Activated CD8-positive, alpha-beta memory T cell treated with anti-CD3 and anti-CD28 coated beads for 48 hours (primary cell): ENCODE results near the gene AHRR.

Source experiments
- DNase-seq, 3 experiments: peaks; one replicate each; pipeline ENCODE4 v3.0.0-alpha.2; 2020; ENCODE audit warnings: low read depth in 2 of 3, low spot score in 2 of 3

The AHRR gene

DNA sequence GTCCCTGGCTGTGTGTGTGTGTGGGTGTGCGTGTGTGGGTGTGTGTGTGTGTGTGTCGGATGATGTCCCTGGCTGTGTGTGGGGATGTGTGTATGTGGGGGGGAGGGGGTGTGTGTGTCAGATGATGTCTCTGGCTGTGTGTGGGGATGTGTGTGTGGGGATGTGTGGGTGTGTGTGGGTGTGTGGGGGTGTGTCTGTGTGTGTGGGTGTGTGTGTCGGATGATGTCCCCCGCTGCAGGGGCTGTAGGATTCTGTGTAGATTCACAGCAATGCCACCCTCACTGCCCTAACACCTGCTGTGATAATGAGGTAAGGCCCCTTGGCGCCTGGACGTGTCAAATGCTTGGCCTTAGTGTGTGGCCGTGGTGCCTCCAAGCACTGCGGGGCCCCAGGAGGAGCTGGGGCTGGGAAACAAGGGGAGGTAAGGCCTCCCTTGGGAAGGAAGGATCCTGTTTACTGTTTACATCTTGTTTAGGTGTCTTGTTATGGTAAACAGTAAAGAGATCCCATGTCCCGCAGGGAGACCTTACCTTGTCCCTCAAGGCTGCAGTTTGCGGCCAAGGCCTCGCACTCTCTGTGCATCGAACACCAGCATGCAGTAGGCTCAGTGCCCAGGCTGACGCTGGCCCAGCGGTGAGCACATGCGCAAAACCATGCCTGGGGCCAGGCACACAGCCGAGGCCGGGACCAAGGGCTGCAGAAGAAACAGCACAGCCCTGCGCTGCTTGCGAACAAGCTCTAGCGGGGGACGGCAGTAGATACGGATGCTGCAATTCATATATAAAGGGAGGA, 24.1 kb downstream of the AHRR start:
- DNase-seq, result no peak

GRCh38 chr5:346229-346935, 24.9 kb downstream of the AHRR start:
- no peak for DNase-seq

DNA sequence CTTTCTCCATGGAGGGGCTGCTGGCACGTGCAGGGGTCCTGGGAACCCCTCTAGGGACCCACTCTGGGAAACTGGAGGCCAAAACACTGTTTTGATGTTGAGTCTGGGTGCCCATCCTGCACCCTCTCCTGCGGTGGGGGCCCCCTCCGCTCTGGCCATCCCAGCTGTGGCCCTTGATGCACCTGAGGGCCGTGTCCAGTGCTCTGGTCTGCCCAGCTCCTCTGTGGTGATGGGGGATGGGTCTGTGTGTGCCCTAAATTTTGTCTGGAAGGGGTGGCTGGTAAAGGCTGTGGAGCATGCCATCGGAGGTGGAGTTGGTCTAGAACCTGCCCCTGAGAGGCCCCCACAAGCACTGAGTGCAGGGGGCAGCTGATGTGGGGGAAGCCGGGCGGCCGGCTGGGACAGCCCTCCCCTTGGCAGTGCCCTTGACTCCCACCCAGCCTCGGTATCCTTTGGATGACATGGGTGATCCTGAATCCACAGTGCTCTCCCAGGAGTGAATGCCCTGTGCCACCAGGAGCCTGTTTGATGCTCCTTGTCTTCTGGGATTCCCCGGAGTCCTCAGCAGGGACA, 26.3 kb downstream of the AHRR start:
- DNase-seq, result no peak

DNA sequence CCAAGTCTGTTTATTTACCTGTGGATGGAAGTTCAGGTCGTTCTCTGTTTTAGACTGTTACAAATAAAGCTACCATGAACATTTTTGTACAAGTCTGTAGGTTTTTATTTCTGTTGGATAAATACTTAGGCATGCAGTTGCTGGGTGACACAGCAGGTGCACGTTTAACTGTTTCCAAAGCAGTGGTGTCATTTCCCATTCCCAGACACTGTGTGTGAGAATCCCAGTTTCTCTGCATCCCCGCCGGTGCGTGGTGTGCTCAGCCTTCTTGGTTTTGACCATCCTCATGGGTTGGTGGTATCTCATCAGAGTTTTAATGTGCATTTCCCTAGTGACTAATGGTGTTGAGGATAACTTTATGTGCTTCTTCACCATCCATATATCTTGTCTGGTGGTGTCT, 27.2 kb downstream of the AHRR start:
- DNase-seq, result no peak

DNA sequence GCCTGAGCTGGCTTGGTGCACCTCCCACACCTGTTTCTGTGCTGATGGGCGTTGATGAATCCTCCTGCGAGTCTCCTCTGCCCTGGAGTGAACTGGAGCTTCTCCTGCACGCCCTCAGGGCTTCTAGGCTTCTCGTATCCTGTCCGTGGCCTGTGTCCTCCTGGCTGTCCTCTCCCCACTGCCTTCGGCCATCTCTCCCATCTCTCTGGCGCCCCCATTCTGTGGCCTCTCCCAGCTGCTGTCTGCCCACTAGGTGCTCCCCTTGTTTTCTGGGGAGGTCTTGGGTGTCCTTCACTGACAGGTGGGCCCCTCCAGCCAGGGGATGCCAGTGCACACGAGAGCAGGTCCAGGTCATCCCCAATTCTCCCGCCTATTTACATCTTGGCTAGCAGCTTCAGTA, 28.8 kb downstream of the AHRR start:
- no peak for DNase-seq

DNA sequence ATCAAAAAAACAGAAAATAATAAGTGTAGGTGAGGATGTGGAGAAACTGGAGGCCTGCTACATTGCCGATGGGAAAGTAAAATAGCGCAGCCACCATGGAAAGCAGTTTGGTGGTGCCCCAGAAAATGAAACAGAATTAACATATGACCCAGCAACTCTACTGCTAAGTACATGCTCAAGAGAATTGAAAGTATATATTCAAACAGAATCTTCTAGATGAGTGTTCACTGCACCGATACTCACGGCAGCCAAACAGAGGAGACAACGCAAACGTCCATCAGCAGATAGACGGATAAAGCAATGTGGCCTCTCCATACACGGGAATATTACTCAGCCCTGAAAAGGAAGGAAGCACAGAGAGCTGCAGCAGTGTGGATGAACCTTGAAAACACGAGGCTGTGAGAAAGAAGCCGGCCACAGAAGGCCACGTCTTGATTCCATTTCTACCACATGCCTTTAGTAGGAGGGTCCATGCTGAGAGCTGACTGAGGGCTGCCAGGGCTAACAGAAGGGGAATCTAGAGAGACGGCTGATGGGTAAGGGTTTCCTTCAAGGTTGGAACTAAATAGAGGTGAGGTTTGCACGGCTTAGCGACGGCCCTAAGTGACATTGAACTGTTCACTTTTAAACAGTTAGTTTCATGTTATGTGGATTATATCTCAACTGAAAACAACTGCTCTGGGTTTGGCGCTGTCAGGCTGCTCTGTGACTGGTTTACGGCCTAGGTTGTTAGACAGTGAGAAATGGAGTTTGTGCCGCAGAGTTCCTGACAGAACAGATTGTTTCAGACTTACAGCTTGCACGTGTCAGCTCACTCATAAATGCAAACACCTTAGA, 29.8 kb downstream of the AHRR start:
- DNase-seq, result no peak

DNA sequence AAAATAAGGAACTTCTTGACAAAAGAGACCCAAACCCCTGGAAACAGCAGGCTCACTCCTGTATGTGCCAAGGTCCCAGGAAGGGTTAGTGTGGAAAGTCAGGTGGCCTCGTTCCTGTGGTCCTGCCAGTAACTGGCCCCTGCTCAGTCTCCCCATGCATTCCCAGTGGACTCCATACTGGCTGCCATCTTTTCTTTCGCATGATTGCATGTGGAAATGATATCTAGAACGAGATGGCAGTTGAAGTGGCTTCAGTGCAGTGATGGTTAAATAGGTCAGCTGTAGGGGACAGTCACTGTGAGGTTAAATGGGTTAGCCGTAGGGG, 30.4 kb downstream of the AHRR start:
- DNase-seq, result no peak

DNA sequence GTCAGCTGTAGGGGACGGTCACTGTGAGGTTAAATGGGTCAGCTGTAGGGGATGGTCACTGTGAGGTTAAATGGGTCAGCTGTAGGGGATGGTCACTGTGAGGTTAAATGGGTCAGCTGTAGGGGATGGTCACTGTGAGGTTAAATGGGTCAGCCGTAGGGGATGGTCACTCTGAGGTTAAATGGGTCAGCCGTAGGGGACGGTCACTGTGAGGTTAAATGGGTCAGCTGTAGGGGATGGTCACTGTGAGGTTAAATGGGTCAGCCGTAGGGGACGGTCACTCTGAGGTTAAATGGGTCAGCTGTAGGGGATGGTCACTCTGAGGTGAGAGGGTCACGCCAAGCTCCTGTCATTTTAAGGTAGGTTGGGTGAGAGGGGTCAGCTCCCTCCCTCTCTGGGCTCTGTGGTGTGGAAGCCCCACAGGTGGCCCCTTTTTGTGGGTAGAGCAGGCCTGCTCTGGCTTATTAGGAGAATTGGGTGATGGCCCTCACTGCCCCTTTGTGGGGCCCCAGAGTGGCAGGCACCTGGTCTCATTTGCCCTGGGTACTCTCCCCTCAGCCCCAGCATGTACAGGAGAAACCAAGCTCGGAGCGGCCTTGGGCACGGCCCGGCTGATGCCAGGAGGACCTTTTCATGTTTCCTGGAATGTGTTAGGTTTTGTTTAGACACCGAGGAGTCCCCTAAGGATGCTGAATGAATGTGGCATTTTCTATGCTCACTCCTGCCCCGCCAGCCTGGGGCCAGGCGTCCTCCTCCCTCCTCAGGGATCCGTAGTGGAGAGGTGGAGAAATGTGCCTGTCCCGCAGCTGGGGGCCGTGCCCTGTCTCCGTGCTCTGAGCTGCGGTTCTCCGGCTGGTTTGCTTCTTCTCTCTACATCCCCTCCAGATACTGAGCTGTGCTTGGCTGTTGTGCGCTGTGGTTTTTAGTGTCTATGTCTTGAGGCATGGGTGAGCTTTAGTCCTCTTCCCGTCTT, 31.4 kb downstream of the AHRR start:
- no peak for DNase-seq

DNA sequence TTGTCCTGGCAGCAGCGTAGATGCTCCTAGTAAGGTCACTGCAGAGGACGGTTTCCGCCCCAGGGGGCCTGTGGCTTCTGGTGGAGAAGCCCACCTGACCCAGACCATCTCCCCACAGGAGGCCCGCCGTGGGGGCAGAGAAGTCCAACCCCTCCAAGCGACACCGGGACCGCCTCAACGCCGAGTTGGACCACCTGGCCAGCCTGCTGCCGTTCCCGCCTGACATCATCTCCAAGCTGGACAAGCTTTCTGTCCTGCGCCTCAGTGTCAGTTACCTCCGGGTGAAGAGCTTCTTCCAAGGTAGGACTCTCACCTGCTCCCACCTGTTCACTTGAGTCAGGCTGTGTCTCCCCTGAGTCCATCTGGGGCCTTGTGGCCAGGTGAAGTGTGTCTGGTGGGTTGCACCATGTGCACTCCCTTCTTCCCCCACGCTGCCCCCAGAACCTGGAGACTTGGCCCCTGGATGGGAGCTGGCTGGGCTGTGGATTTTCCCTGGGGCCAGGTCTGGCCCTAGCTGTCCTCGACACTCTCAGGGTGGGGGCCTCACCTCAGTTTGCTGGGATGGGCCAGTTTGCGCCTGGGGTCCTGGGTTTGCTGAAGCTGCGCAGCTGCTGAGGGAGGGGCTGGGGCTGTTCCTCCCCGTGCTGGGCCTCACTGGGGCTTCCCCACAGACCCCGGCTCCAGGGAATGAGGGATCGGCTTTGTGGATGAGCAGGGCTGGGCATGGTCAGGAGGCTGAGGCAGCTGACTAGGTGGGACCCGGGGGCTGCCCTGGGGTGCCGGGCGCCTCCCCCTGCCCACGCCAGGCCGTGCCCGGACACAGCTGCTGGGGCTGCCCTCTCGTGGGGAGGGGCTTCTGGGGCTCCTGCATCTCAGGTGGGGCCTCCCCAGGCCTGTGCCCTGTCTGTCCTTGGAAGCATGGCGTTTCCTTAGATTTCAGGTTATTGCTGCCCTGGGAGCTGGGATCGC, 32.4 kb downstream of the AHRR start:
- no peak for DNase-seq

GRCh38 chr5:354581-355378, 33.3 kb downstream of the AHRR start:
- no peak for DNase-seq

DNA sequence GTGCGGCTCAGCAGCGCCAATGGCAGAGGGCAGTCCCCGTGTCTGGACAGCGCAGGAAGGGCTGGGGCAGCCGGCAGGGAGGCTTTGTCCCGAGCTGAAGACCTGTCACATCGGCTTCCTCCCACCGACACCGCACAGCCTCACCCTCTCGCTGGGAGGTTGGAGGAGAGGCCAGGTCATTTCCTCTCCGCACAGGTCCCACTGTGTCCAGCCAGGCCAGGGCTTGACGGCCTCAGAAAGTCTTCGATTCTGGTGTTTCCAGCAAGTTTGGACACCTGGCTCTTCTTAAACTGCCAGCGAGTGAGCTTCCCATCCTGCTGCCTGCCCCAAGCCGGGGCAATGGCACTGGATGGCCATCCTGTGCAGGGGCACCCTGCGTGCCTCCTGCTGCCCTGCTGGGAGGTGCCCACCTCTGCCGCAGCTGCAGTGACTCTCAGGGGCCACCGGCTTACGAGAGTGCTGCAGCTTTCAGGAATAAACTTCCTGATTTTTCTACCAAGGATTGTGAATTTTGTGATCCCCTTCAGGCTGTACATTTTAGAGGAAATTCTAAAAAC, 33.9 kb downstream of the AHRR start:
- DNase-seq, result no peak

GRCh38 chr5:355958-356357, 34.4 kb downstream of the AHRR start:
- no peak for DNase-seq

DNA sequence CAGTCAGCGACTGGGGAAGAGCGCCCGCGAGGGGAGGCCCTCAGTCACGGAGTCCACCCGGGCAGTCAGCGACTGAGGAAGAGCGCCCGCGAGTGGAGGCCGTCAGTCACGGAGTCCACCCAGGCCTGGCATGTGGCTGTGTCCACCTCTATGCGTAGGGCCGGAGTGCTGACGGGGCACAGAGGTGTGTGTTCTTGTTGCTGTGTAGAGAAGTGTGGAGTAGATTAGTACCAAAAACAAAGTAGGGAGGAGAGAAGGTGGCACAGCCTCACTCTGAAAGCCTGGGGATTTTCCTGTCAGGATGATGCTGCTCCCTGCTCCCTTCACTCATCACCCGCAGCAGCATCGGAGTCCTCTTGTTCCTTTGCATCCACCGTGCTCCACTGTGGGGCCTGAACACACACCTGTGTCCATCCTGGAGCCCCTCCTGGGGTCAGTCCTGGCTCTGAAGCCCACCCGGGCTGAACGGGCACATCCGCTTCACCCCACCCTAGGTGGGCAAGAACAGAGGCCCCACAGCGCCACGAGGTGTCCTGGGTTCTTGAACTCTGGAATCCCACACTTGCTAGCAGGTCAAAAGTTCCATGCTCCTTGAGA, 37.9 kb downstream of the AHRR start:
- no peak for DNase-seq

GRCh38 chr5:360257-361027, 38.9 kb downstream of the AHRR start:
- no peak for DNase-seq

- no peak for DNase-seq
Measured at GRCh38 chr5:362189-362588, 40.7 kb downstream of the AHRR start.

DNA sequence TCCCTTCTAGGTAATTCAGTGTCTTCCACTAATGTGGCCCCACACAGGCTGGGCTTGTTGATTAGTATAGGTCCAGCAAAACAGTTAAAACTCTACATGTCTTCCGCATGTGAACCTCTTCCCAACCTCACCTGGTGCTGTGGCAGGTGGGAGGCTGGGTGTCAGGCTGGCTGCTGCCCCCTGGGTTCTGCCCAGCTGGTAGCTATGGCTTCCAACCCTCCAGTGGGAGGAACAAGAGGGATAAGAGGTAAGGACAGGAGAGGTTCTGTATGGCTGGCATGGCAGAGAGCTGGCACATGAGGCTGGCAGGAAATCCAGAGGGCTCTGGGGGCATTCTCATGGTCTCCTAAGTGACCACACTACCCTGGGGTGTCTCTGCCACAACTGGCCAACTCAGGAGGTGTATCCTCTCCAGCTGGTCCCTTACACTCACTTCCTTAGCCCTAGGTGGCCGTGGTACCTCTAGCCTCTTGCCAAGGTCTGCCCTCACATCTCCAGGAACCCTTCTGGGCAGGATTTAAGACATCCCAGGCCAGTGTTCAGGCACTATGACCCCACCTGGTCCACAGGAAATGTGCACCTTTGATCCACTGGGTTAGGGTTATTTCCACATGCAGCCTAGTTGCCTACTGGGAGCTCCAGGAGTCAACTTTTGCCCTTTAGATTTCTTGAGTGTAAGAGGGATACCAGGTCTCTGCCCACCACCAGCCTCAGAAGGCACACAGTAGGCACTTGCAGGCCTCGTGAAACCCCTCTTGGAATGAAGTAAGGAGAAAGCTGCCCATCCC, 41.7 kb downstream of the AHRR start:
- DNase-seq, result no peak
